ENCODE data around the gene SERTM2. TPM values are rescaled to one million over a fixed set of nuclear protein-coding genes. Genes with fewer than 3 reads are reported as not detected.

SERTM2 gene
- total and polyA plus RNA-seq, 2 donors from 2014 or later = 0.22 to 0.35 TPM

- Histone ChIP-seq H3K9me3 (ENCODE audit: control insufficient read depth in 2 of 3, insufficient read depth in 1 of 3, low read length in 3 of 3) (no peaks in the 10 kb centered on the region), H3K4me1 (ENCODE audit: control insufficient read depth in 2 of 3, insufficient read depth in 2 of 3, low read depth in 1 of 3, low read length in 3 of 3) (no peaks in the 10 kb centered on the region), H3K27ac (ENCODE audit: low read depth in 2 of 2, low read length in 2 of 2) (no peak overlapping the region), H3K4me3 (ENCODE audit: low read length in 3 of 3) (no peak overlapping the region), H3K36me3 (ENCODE audit: control insufficient read depth in 2 of 3, insufficient read depth in 3 of 3, low read length in 3 of 3) (no peaks in the 10 kb centered on the region), H3K9ac (ENCODE audit: low read length in 3 of 3) (no peak overlapping the region), H3K27me3 (ENCODE audit: control insufficient read depth, insufficient read depth, low read length) (peaks cover 4% of the 10 kb centered on the region)
- TF ChIP-seq CTCF (IDR thresholded peaks at IDR 0.05; ENCODE audit: borderline replicate concordance, extremely low read depth, insufficient read depth) = no peak
- intact Hi-C loops (cut with DNase I) = no loop called here
- FAIRE-seq = no peak
- no peak for DNase-seq
These were observed 7.9 kb upstream of the SERTM2 start for GRCh38 chrX:111503485-111503993.

- Histone ChIP-seq H3K36me3 (ENCODE audit: control insufficient read depth in 2 of 3, insufficient read depth in 3 of 3, low read length in 3 of 3) (no peaks in the 10 kb centered on the region), H3K9ac (ENCODE audit: low read length in 3 of 3) (no peak overlapping the region), H3K4me3 (ENCODE audit: low read length in 3 of 3) (no peak overlapping the region), H3K27ac (ENCODE audit: low read depth in 2 of 2, low read length in 2 of 2) (no peak overlapping the region), H3K4me1 (ENCODE audit: control insufficient read depth in 2 of 3, insufficient read depth in 2 of 3, low read depth in 1 of 3, low read length in 3 of 3) (no peaks in the 10 kb centered on the region), H3K27me3 (ENCODE audit: control insufficient read depth, insufficient read depth, low read length) (peaks cover 4% of the 10 kb centered on the region), H3K9me3 (ENCODE audit: control insufficient read depth in 2 of 3, insufficient read depth in 1 of 3, low read length in 3 of 3) (no peaks in the 10 kb centered on the region)
- FAIRE-seq (no peak), DNase-seq (no peak)
- intact Hi-C loops (cut with DNase I) = no loop called here
- TF ChIP-seq CTCF (IDR thresholded peaks at IDR 0.05; ENCODE audit: borderline replicate concordance, extremely low read depth, insufficient read depth) = no peak
These were observed 6.5 kb upstream of the SERTM2 start for GRCh38 chrX:111504941-111505340.

- no peak overlapping the region for H3K27ac ChIP-seq (ENCODE audit: low read depth in 2 of 2, low read length in 2 of 2)
- H3K36me3 ChIP-seq (ENCODE audit: control insufficient read depth in 2 of 3, insufficient read depth in 3 of 3, low read length in 3 of 3) = no peaks in the 10 kb centered on the region
- no peak overlapping the region for H3K9ac ChIP-seq (ENCODE audit: low read length in 3 of 3)
- peaks cover 4% of the 10 kb centered on the region for H3K27me3 ChIP-seq (ENCODE audit: control insufficient read depth, insufficient read depth, low read length)
- DNase-seq (no peak), FAIRE-seq (no peak)
- no peak for TF ChIP-seq CTCF (IDR thresholded peaks at IDR 0.05; ENCODE audit: borderline replicate concordance, extremely low read depth, insufficient read depth)
- no peaks in the 10 kb centered on the region for H3K9me3 ChIP-seq (ENCODE audit: control insufficient read depth in 2 of 3, insufficient read depth in 1 of 3, low read length in 3 of 3)
- H3K4me1 ChIP-seq (ENCODE audit: control insufficient read depth in 2 of 3, insufficient read depth in 2 of 3, low read depth in 1 of 3, low read length in 3 of 3) = no peaks in the 10 kb centered on the region
- H3K4me3 ChIP-seq (ENCODE audit: low read length in 3 of 3) = no peak overlapping the region
- intact Hi-C loops (cut with DNase I) = no loop called here
These were observed 5.7 kb upstream of the SERTM2 start for GRCh38 chrX:111505783-111506182.

- Histone ChIP-seq H3K36me3 (ENCODE audit: control insufficient read depth in 2 of 3, insufficient read depth in 3 of 3, low read length in 3 of 3) (no peaks in the 10 kb centered on the region), H3K4me3 (ENCODE audit: low read length in 3 of 3) (no peak overlapping the region), H3K4me1 (ENCODE audit: control insufficient read depth in 2 of 3, insufficient read depth in 2 of 3, low read depth in 1 of 3, low read length in 3 of 3) (no peaks in the 10 kb centered on the region), H3K27me3 (ENCODE audit: control insufficient read depth, insufficient read depth, low read length) (peaks cover 4% of the 10 kb centered on the region), H3K9ac (ENCODE audit: low read length in 3 of 3) (no peak overlapping the region), H3K9me3 (ENCODE audit: control insufficient read depth in 2 of 3, insufficient read depth in 1 of 3, low read length in 3 of 3) (no peaks in the 10 kb centered on the region), H3K27ac (ENCODE audit: low read depth in 2 of 2, low read length in 2 of 2) (no peak overlapping the region)
- no peak for DNase-seq
- TF ChIP-seq CTCF (IDR thresholded peaks at IDR 0.05; ENCODE audit: borderline replicate concordance, extremely low read depth, insufficient read depth) = no peak
- intact Hi-C loops (cut with DNase I) = no loop called here
- FAIRE-seq = no peak
These were observed 4.6 kb upstream of the SERTM2 start for GRCh38 chrX:111506826-111507225.

Measured in kidney (tissue), 14 donors.